Body of pancreas (tissue), 4 donors: Measurements from ENCODE around the gene SOX9.

Experiments
- CTCF ChIP-seq, 7 experiments: fragments of 450-650 bp in 4 of 7; fragments of 200-600 bp in 3 of 7; sonication (generic) in 3 of 7; IDR thresholded peaks; one replicate each; pipeline ENCODE4 v1.5.1; 2016 to 2019; ENCODE audit warnings: antibody characterized with exemption in 7 of 7
- POLR2A ChIP-seq, 3 donors: fragments of 450-650 bp; IDR thresholded peaks; one replicate each; pipeline ENCODE4 v1.6.1; 2016; ENCODE audit warnings: antibody characterized with exemption in 3 of 3, mild to moderate bottlenecking in 2 of 3

GRCh38 chr17:72093707-72094106 lies 27.1 kb upstream of the SOX9 start:
- TF ChIP-seq CTCF (IDR thresholded peaks at IDR 0.05) (no peak), POLR2A (IDR thresholded peaks at IDR 0.05) (no peak)
